T-helper 2 cell treated with Interferon-gamma antibody and Interleukin-4, amounts not matched to agents 5 μg/mL and 100 μg/mL, for 36 hours (primary cell): ENCODE measurements around the gene DIPK2B.

Experiments
- DNase-seq: peaks from one replicate; pipeline ENCODE4 v3.0.0; 2021; ENCODE audit warnings: low spot score
- H3K27ac Mint-ChIP-seq: one replicate; pipeline ENCODE4 v1.8.0; 2021; ENCODE audit warnings: mild to moderate bottlenecking, mixed read lengths
- H3K27me3 Mint-ChIP-seq: one replicate; pipeline ENCODE4 v1.8.0; 2021; ENCODE audit warnings: low read depth, mixed read lengths
- H3K36me3 Mint-ChIP-seq: one replicate; pipeline ENCODE4 v1.8.0; 2021; ENCODE audit warnings: low read depth, mixed read lengths
- H3K4me1 Mint-ChIP-seq: one replicate; pipeline ENCODE4 v1.8.0; 2021; ENCODE audit warnings: low read depth, mixed read lengths
- H3K4me3 Mint-ChIP-seq: one replicate; pipeline ENCODE4 v1.8.0; 2022; ENCODE audit warnings: mild to moderate bottlenecking, moderate library complexity, mixed read lengths
- H3K9me3 Mint-ChIP-seq: one replicate; pipeline ENCODE4 v1.8.0; 2021; ENCODE audit warnings: mixed read lengths

Gene DIPK2B, protein sequence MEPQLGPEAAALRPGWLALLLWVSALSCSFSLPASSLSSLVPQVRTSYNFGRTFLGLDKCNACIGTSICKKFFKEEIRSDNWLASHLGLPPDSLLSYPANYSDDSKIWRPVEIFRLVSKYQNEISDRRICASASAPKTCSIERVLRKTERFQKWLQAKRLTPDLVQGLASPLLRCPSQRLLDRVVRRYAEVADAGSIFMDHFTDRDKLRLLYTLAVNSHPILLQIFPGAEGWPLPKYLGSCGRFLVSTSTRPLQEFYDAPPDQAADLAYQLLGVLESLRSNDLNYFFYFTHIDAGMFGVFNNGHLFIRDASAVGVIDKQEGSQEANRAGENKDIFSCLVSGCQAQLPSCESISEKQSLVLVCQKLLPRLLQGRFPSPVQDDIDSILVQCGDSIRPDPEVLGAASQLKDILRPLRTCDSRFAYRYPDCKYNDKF

GRCh38 chrX:45200741-45201234 lies at the start of gene DIPK2B:
TSS of gene DIPK2B (minus strand) at chrX:45200876. CDS start at chrX:45200826, 50 bp downstream.
- Mint-ChIP-seq H3K4me3 (no peak within 1 kb of the TSS), H3K27ac (no peak within 1 kb of the TSS), H3K9me3 (no peaks in the 10 kb centered on the region), H3K36me3 (no peaks in the 10 kb centered on the region), H3K4me1 (no peaks in the 10 kb centered on the region), H3K27me3 (peaks cover 14% of the 10 kb centered on the region)
- no peak for DNase-seq

GRCh38 chrX:45240301-45240700 lies 39.6 kb upstream of the DIPK2B start:
- Mint-ChIP-seq H3K36me3 (no peaks in the 10 kb centered on the region), H3K27ac (no peak overlapping the region), H3K9me3 (no peaks in the 10 kb centered on the region), H3K27me3 (no peaks in the 10 kb centered on the region), H3K4me3 (no peak overlapping the region), H3K4me1 (peaks cover 2% of the 10 kb centered on the region)
- DNase-seq = no peak

DNA sequence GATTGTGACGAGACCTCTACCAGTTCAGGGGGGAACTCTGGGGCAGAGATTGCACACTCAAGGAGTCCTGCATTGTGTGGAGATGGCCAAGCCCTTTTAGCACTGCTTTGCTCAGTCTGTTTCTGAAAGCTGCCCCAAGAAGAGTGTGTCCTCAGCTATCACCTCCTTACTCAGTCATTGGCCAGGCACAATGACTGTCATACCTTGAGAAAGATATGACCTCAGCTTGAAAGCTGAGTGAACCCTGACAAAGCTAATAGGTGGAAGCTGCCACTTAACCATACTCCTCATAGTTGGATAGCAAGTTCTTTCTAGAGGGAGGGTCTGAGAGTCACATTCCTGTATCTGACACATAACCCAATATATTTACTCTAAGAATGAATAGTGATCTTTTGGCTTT lies 37.8 kb upstream of the DIPK2B start:
- Mint-ChIP-seq H3K36me3 (no peaks in the 10 kb centered on the region), H3K4me3 (no peak overlapping the region), H3K27ac (no peak overlapping the region), H3K27me3 (no peaks in the 10 kb centered on the region), H3K9me3 (peaks cover 5% of the 10 kb centered on the region), H3K4me1 (peaks cover 2% of the 10 kb centered on the region)
- no peak for DNase-seq

DNA sequence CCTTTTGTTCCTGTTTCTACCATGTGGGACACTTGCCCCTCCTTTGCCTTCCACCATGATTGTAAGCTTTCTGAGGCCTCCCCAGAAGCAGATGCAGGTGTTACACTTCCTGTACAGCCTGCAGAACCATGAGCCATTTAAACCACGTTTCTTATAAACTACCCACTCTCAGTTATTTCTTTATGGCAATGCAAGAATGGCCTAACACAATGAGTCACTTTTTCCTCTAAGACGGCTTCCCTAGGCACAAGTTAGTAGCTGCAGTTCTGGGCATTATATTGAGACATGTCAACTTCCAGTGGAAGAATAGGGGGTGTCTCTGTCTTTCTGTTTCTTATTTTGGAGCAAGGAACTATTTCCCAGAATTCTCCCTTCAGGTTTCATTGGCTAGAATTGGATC lies 32.9 kb upstream of the DIPK2B start:
- H3K27me3 Mint-ChIP-seq = no peaks in the 10 kb centered on the region
- peaks cover 18% of the 10 kb centered on the region for H3K9me3 Mint-ChIP-seq
- peaks cover 3% of the 10 kb centered on the region for H3K36me3 Mint-ChIP-seq
- no peak for DNase-seq
- no peak overlapping the region for H3K27ac Mint-ChIP-seq
- H3K4me3 Mint-ChIP-seq = no peak overlapping the region
- peaks cover 5% of the 10 kb centered on the region for H3K4me1 Mint-ChIP-seq

DNA sequence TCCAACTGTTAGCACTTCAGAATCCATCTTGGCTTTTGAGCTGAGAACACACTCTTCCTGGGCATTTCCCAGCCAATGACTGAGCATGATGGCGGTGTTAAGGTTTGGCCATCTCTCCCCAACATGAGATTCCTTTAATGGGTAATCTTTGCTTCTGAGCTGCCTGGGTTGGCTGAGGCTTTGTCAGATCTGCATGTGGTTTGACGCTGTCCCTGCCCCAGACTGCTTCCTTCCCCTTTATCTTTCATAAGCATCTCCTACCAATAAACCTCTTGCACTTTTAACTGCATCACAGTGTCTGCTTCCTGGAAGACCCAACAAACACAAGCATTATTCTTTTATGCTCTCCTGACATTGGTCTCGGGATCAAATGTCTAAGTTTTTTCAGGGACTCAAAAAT lies 31.5 kb upstream of the DIPK2B start:
- Mint-ChIP-seq H3K4me1 (peaks cover 3% of the 10 kb centered on the region), H3K4me3 (no peak overlapping the region), H3K36me3 (peaks cover 3% of the 10 kb centered on the region), H3K27me3 (no peaks in the 10 kb centered on the region), H3K9me3 (peaks cover 18% of the 10 kb centered on the region), H3K27ac (no peak overlapping the region)
- no peak for DNase-seq

DNA sequence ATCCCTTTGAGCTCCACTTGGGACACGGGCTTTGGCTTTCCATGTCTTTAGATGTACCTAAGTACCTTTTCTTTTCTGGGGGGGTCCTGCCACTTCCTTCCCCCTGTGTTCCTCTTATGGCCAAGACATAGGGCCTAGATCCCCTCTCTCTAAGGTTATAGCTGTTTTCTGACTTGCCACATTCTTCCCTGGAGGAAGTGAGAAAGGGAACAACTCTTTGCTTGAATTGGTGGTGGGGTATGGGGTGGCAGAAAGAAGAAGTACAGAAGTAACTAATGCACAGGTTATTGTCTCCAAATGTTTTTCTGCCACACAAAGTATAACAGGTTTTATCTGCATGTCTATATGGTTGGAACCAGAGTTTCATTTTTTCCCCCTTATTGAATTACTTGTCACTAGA lies 29.7 kb upstream of the DIPK2B start:
- no peak for DNase-seq
- no peaks in the 10 kb centered on the region for H3K27me3 Mint-ChIP-seq
- H3K9me3 Mint-ChIP-seq = peaks cover 18% of the 10 kb centered on the region
- H3K36me3 Mint-ChIP-seq = peaks cover 3% of the 10 kb centered on the region
- H3K27ac Mint-ChIP-seq = no peak overlapping the region
- peaks cover 3% of the 10 kb centered on the region for H3K4me1 Mint-ChIP-seq
- no peak overlapping the region for H3K4me3 Mint-ChIP-seq

- no peaks in the 10 kb centered on the region for H3K27me3 Mint-ChIP-seq
- DNase-seq = no peak
- H3K27ac Mint-ChIP-seq = no peak overlapping the region
- H3K9me3 Mint-ChIP-seq = peaks cover 18% of the 10 kb centered on the region
- peaks cover 3% of the 10 kb centered on the region for H3K4me1 Mint-ChIP-seq
- no peak overlapping the region for H3K4me3 Mint-ChIP-seq
- peaks cover 3% of the 10 kb centered on the region for H3K36me3 Mint-ChIP-seq
Measured at GRCh38 chrX:45229348-45229747, 28.7 kb upstream of the DIPK2B start.

DNA sequence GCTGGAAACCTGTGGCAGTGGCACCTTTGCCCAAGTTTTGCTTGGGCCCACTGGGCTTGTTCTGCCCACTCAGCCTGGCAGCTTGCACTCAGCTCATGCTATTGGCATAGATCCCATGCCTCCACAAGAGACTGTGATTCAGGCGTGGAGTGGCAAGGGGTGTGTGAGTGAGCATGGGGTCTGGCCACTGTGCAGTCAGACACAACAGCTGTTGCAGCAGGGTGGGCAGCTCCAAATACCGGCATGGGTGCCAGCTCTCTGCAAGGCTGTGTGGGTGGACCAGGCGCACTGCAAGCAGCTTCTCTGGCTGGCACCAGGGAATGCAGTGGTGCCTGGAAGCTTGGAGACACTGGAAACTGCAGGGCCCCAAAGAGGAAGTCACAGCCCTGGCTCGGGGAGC lies 27.4 kb upstream of the DIPK2B start:
- H3K27me3 Mint-ChIP-seq = no peaks in the 10 kb centered on the region
- H3K27ac Mint-ChIP-seq = no peak overlapping the region
- no peak overlapping the region for H3K4me3 Mint-ChIP-seq
- peaks cover 3% of the 10 kb centered on the region for H3K36me3 Mint-ChIP-seq
- DNase-seq = no peak
- H3K4me1 Mint-ChIP-seq = peaks cover 3% of the 10 kb centered on the region
- H3K9me3 Mint-ChIP-seq = peaks cover 8% of the 10 kb centered on the region

- DNase-seq = no peak
- Mint-ChIP-seq H3K27me3 (no peaks in the 10 kb centered on the region), H3K4me3 (no peak overlapping the region), H3K36me3 (no peaks in the 10 kb centered on the region), H3K27ac (no peak overlapping the region), H3K4me1 (no peaks in the 10 kb centered on the region), H3K9me3 (peaks cover 7% of the 10 kb centered on the region)
Measured at GRCh38 chrX:45208121-45208856, 7.6 kb upstream of the DIPK2B start.

- Mint-ChIP-seq H3K9me3 (peaks cover 7% of the 10 kb centered on the region), H3K27me3 (peaks cover 14% of the 10 kb centered on the region), H3K36me3 (no peaks in the 10 kb centered on the region), H3K27ac (no peak overlapping the region), H3K4me3 (no peak overlapping the region), H3K4me1 (no peaks in the 10 kb centered on the region)
- DNase-seq = no peak
Measured at GRCh38 chrX:45202171-45202570, 1.5 kb upstream of the DIPK2B start.

DNA sequence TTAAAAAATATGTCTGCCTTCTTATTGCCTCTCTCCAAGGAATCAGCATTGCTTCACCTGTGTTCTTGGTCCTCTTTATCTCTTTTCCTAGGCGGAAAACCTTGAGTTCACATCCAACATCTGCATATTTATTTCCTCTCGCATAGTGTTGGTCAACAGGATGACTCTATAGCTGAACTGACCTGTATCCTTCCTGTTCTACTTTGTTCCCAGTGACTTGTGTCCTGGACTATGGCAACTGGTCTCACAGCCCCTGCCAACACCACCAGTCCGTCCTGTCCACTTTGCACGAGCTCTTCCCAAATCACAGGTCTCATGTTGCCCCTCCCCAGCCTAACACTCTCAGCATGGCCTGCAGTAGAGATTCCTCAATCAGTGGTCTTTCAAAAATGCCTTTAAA lies 2.0 kb downstream of the DIPK2B start:
- H3K36me3 Mint-ChIP-seq = no peaks in the 10 kb centered on the region
- H3K27me3 Mint-ChIP-seq = peaks cover 14% of the 10 kb centered on the region
- H3K4me3 Mint-ChIP-seq = no peak overlapping the region
- no peaks in the 10 kb centered on the region for H3K9me3 Mint-ChIP-seq
- no peaks in the 10 kb centered on the region for H3K4me1 Mint-ChIP-seq
- no peak for DNase-seq
- no peak overlapping the region for H3K27ac Mint-ChIP-seq

- Mint-ChIP-seq H3K27me3 (peaks cover 14% of the 10 kb centered on the region), H3K4me3 (no peak overlapping the region), H3K36me3 (no peaks in the 10 kb centered on the region), H3K9me3 (no peaks in the 10 kb centered on the region), H3K27ac (no peak overlapping the region), H3K4me1 (no peaks in the 10 kb centered on the region)
- no peak for DNase-seq
Measured at GRCh38 chrX:45198301-45198700, 2.4 kb downstream of the DIPK2B start.

- Mint-ChIP-seq H3K36me3 (no peaks in the 10 kb centered on the region), H3K4me3 (no peak overlapping the region), H3K4me1 (peaks cover under 1% of the 10 kb centered on the region), H3K27ac (no peak overlapping the region), H3K9me3 (no peaks in the 10 kb centered on the region), H3K27me3 (peaks cover 6% of the 10 kb centered on the region)
- DNase-seq = no peak
Measured at GRCh38 chrX:45196701-45197100, 4.0 kb downstream of the DIPK2B start.

DNA sequence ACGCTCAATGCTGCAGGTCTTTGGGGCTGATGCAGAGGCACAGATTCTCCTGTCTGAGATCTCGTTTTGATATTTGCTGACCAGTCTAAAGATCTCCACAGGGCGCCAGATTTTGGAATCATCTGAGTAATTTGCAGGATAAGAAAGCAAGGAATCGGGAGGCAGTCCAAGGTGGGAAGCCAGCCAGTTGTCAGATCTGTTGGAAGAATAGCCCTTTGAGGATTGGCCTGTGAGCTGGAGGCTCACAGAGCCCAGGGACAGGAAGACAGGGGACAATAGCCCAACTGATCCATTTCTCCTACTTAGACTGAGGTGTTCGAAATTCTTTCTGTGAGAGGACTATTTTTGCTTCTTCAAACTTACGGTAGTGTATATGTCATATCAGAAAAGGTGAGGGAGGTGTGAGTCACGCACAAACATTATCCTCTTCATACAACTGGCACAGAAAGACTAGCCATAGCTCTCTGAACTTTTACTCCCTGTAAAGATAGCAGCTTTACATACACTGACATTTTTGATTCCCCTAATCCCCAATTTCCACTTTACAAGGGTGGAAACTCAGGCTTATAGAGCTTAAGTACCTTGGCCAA lies 8.8 kb downstream of the DIPK2B start:
- no peak for DNase-seq
- H3K27ac Mint-ChIP-seq = no peak overlapping the region
- H3K36me3 Mint-ChIP-seq = no peaks in the 10 kb centered on the region
- no peaks in the 10 kb centered on the region for H3K27me3 Mint-ChIP-seq
- no peak overlapping the region for H3K4me3 Mint-ChIP-seq
- peaks cover 8% of the 10 kb centered on the region for H3K4me1 Mint-ChIP-seq
- H3K9me3 Mint-ChIP-seq = no peaks in the 10 kb centered on the region
